Glomerular visceral epithelial cell (primary cell): ENCODE measurements around the gene THY1.

Experiments used
- DNase-seq: peaks from one replicate; pipeline ENCODE4 v3.0.0-alpha.2; 2016; ENCODE audit errors: extremely low spot score

THY1 gene

DNA sequence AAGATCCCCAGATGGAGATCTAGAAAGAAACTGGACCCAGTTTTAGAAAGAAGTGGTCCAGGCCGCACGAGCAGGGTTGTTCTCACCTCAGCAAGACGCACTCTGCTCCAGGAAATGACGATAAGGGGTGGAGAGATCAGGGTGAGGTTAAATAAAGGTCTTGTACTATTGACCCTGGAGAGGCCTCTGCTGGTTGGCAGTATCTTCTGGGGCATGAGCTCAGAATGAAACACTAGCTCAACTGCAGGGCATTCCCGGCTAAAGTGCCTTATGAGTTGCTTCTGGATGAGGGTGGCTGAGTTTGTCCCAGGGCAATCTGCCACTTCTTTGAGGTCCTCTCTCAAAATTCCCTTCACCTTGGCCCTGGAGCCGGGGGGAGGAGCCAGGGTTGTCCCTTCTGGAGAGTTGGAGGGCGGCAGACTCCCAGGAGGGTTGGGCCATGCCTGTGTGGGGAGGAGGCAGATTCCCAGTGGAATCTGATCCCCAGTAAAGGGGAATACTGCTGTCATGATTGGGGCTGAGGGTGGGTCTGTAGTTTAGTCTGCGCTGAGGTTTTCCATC is 52.4 kb downstream of the THY1 start:
- DNase-seq = no peak

DNA sequence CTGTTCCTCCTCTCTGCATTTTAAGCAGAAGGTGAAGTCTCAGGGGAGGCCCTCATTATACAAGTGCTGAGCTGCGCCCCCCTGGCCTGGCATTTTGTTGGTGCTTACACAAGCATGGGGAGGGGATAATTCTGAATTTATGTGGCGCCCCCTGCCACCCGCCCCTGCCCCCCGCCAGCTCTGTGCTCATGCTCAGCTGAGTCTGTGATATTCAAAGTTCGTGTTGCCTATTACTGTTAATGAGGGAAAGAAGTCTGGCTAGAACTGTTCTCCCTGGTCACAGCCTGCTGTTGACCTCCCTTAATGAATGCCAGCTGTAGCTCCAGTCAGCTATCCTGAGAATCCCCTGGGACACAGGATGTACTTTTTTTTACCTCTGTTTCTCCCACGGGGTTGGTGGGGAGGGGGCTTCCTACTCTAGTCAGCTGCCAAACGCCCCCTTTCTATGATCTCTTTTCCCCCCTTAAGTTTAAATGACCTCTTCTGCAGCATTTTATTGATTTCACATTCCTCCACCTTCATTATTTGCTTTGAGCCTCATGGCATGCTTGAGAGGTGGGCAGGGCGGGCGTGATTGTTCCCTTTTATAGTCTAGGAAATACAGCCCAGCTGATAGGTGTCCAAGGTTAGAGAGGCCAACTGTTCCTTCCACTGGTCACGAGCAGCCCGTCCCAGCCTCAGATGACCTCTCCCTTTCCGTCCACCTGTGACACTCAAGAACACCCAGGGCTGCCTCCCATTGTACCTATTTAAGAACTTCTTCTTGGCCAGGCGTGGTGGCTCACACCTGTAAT is 53.6 kb downstream of the THY1 start:
- no peak for DNase-seq

DNA sequence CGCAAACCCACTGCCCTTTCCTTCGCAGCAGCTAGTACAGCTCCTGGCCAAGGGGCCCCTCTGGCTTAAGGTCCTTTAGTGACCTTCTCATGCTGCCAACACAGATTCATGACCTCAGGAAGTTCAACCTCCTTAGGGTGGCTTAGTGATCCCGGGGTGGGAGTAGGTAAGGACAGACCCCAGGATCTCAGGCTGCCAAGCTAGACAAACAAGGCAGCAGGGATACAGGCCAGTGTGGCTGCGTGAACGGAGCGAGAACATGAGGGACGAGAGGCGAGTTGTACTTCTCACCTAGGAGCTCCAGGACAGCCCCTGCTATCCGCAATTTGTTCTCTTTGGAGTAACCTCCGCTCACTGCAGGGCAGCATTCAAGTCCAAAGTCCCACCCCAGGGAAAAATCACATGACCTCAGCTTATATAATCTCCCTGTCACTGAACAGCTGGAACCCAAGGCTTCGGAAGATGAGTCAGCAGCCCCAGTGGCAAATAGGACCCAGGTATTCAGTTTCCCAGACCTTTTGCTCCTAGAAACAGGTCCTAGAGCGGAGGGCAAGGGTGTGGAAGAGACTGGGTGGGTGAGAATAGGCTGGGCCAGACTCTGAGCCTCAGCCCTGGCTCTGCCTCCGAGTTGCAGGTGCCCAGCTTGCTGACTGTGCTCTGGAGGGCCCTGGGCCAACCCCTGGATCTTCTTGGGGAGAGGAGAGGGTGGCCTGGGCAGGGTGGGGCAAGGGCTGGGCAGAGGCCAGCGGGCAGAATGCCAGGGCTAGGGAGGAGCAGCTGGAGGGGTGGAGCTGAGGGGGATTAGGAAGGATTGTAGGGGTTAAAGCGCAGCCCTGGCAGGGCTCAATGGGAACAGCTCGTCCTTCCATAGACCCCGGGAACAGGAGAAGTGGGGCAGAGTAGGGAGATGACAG is 54.6 kb downstream of the THY1 start:
- DNase-seq = peak; percentile 54

DNA sequence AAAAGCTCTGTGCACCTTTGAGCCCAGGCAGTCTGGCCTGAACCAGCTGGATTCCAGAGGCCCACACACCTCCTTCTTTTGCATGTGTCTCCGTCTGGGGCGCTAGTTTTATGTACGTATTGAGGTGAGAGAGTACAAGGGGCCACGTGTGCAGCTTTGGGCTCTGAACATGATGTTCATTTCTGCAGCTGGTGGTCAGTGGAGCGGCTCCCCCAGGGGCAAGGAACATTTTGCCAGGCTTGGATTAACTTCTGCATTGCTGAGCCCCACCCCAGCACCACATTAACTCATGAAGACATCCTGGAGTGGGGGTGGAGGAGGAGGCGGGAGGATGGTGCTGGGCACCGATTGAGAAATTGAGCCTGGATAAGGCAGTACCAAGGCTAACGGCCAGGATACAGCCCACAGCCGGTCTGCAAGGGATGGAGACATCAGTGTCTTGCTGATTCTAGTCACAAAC is 55.3 kb downstream of the THY1 start:
- DNase-seq = peak; percentile 33
